ENCODE results near the gene C11orf68. TPM values are rescaled to one million over a fixed set of nuclear protein-coding genes. Genes with fewer than 3 reads are reported as not detected.
A peak's percentile ranks its signal among the peaks of the same experiment; 100 is the strongest.

The C11orf68 gene
- total and polyA plus RNA-seq, 9 of the 15 experiments (the other 6 are each of a cell fraction or from before 2014, with no cell fraction given), result 3.6 to 35.9 (median 12.8) TPM

DNA sequence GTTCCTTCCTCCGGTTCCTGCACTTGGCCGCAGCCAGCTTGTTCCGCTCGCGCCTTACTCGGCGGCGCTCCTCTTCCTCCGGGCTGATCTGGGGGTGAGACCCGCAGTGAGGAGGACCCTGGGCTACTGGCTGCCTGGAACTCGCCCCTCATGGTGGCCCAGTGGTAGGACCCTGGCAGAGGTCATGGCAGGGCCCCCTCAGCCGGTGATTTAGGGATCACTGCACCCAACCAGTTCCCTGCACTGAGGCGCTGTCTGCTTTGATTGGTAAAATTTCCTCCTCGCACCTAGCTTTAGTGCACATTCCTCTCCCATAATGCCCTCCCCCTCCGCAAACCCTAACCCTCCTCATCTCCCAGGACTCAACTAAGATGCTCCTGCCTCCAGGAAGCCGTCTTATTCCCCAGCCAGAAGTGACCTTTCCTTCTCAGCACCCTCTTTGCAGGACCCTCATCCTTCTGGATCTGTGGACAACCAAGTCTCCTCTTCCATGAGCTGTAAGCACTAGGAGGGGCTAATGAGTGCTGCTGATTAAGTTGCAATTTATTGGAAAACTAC lies 24.7 kb downstream of the C11orf68 start (continued):
- TF ChIP-seq ZNF407 (IDR thresholded peaks at IDR 0.05; ENCODE audit: low read depth), result no peak
- TF ChIP-seq JUNB (CRISPR knock-in tag; conservative IDR thresholded peaks at IDR 0.05), result no peak
- peak; percentile 78 for TF ChIP-seq RBFOX2 (IDR thresholded peaks at IDR 0.05; ENCODE audit: low read depth, low read length)
- no peak for TF ChIP-seq HDAC3 (IDR thresholded peaks at IDR 0.05; ENCODE audit: borderline replicate concordance, partially characterized antibody)
- TF ChIP-seq ZBTB33 (CRISPR knock-in tag; IDR thresholded peaks at IDR 0.05), result peak; percentile 98
- peak; percentile 70; the same call in 1 of the 2 replicates for TF ChIP-seq POLR2AphosphoS5 (IDR thresholded peaks at IDR 0.05; ENCODE audit: control insufficient read depth, insufficient read depth, low read depth, low read length)
- TF ChIP-seq ZNF280B (CRISPR knock-in tag; IDR thresholded peaks at IDR 0.05), result no peak
- peak; percentile 31 for TF ChIP-seq HMGN3 (IDR thresholded peaks at IDR 0.05; ENCODE audit: borderline replicate concordance, extremely low read depth, insufficient read length, low read depth, low read length)
- no peak for TF ChIP-seq ZNF431 (CRISPR knock-in tag; IDR thresholded peaks at IDR 0.05)
